Thyroid gland (tissue), 4 donors: ENCODE measurements around the gene CNTN2.

Source experiments
- CTCF ChIP-seq, 6 experiments: fragments of 200-600 bp in 3 of 6; fragments of 450-650 bp in 3 of 6; sonication (generic) in 3 of 6; IDR thresholded peaks; one replicate each; pipeline ENCODE4 v1.5.1; 2016 to 2019; ENCODE audit warnings: antibody characterized with exemption in 6 of 6, mild to moderate bottlenecking in 2 of 6, inconsistent platforms in 1 of 6, moderate library complexity in 1 of 6
- POLR2A ChIP-seq, 2 donors: fragments of 450-650 bp; IDR thresholded peaks; one replicate each; pipeline ENCODE4 v1.6.1; 2017; ENCODE audit warnings: antibody characterized with exemption in 2 of 2, mild to moderate bottlenecking in 2 of 2, moderate library complexity in 1 of 2

GRCh38 chr1:205065666-205066065, 22.7 kb downstream of the CNTN2 start:
- TF ChIP-seq CTCF (IDR thresholded peaks at IDR 0.05), result no peak
- TF ChIP-seq POLR2A (IDR thresholded peaks at IDR 0.05), result no peak
